Neural cell (in vitro differentiated cells): ENCODE results near the gene DTHD1. TPM values are rescaled to one million over a fixed set of nuclear protein-coding genes. Genes with fewer than 3 reads are reported as not detected.

ENCODE experiments used
- H2AFZ ChIP-seq: fragments of 200-600, 300-800 bp; sonication (generic), shearing (Covaris generic); 2 replicates; pipeline ENCODE4 v1.6.0; 2014; ENCODE audit warnings: low read depth, mild to moderate bottlenecking, antibody characterized with exemption, low read length, moderate library complexity
- H3F3A ChIP-seq: fragments of 200-600 bp; shearing (Covaris generic); 2 replicates; pipeline ENCODE4 v1.6.1; 2016; ENCODE audit warnings: mild to moderate bottlenecking, moderate library complexity, mixed read lengths, antibody characterized with exemption, low read length; ENCODE audit not compliant: insufficient read depth, poor library complexity, severe bottlenecking
- H3K27ac ChIP-seq: fragments of 200-600, 300-800 bp; sonication (generic), shearing (Covaris generic); 2 replicates; pipeline ENCODE4 v1.5.1; 2014; ENCODE audit warnings: mild to moderate bottlenecking, low read length, moderate library complexity
- H3K27me3 ChIP-seq: fragments of 300-800, 200-600 bp; sonication (generic), shearing (Covaris generic); 2 replicates; pipeline ENCODE4 v1.6.0; 2014; ENCODE audit warnings: mild to moderate bottlenecking, low read depth, low read length, moderate library complexity; ENCODE audit not compliant: insufficient read depth
- H3K36me3 ChIP-seq: fragments of 300-800, 200-600 bp; sonication (generic), shearing (Covaris generic); 2 replicates; pipeline ENCODE4 v1.5.1; 2014; ENCODE audit warnings: mild to moderate bottlenecking, antibody characterized with exemption, low read length, moderate library complexity; ENCODE audit not compliant: insufficient read depth
- H3K4me2 ChIP-seq: fragments of 300-800, 200-600 bp; sonication (generic), shearing (Covaris generic); 2 replicates; pipeline ENCODE4 v1.6.0; 2014; ENCODE audit warnings: mild to moderate bottlenecking, low read length
- H3K4me3 ChIP-seq: fragments of 300-800, 200-600 bp; sonication (generic), shearing (Covaris generic); 2 replicates; pipeline ENCODE4 v1.5.1; 2014; ENCODE audit warnings: mild to moderate bottlenecking, low read length, moderate library complexity
- H3K79me2 ChIP-seq: fragments of 200-600 bp; shearing (Covaris generic); replicated peaks from 2 replicates; pipeline ENCODE4 v1.6.0; 2014; ENCODE audit warnings: mild to moderate bottlenecking, low read length, moderate library complexity; ENCODE audit not compliant: insufficient read depth
- H3K9ac ChIP-seq: fragments of 300-800, 200-600 bp; sonication (generic), shearing (Covaris generic); 2 replicates; pipeline ENCODE4 v1.6.1; 2016; ENCODE audit warnings: mild to moderate bottlenecking, low read length, mixed read lengths
- H3K9me2 ChIP-seq: fragments of 200-600 bp; shearing (Covaris generic); 2 replicates; pipeline ENCODE4 v1.6.1; 2016; ENCODE audit warnings: mild to moderate bottlenecking, low read length, mixed read lengths; ENCODE audit not compliant: insufficient read depth
- H3K9me3 ChIP-seq: fragments of 200-600, 300-800 bp; sonication (generic), shearing (Covaris generic); 2 replicates; pipeline ENCODE4 v1.6.1; 2016; ENCODE audit warnings: mild to moderate bottlenecking, mixed run types, low read length, moderate library complexity, mixed read lengths
- H4K20me1 ChIP-seq: fragments of 200-600 bp; shearing (Covaris generic); 2 replicates; pipeline ENCODE4 v1.6.1; 2016; ENCODE audit warnings: mild to moderate bottlenecking, mixed run types; ENCODE audit not compliant: insufficient read depth
- CTCF ChIP-seq: fragments of 450-650 bp; IDR thresholded peaks from 2 replicates; pipeline ENCODE4 v1.5.1; 2014; ENCODE audit warnings: antibody characterized with exemption, mild to moderate bottlenecking, moderate library complexity; ENCODE audit not compliant: poor library complexity, severe bottlenecking
- EP300 ChIP-seq: fragments of 450-650 bp; conservative IDR thresholded peaks from 2 replicates; pipeline ENCODE4 v1.6.1; 2014; ENCODE audit warnings: antibody characterized with exemption, mild to moderate bottlenecking, moderate library complexity; ENCODE audit not compliant: poor library complexity, severe bottlenecking
- EZH2 ChIP-seq: fragments of 200-600, 300-800 bp; shearing (Covaris generic), sonication (generic); IDR thresholded peaks from 2 replicates; pipeline ENCODE4 v1.6.1; 2014; ENCODE audit warnings: antibody characterized with exemption, low read length, borderline replicate concordance, mild to moderate bottlenecking; ENCODE audit not compliant: insufficient read depth, poor library complexity, severe bottlenecking
- MXI1 ChIP-seq: fragments of 450-650 bp; conservative IDR thresholded peaks from 2 replicates; pipeline ENCODE4 v1.6.1; 2014; ENCODE audit warnings: antibody characterized with exemption, mild to moderate bottlenecking; ENCODE audit not compliant: poor library complexity, severe bottlenecking
- POLR2AphosphoS5 ChIP-seq: IDR thresholded peaks from 2 replicates; pipeline ENCODE4 v1.6.1; 2012
- RAD21 ChIP-seq: fragments of 450-650 bp; conservative IDR thresholded peaks from 2 replicates; pipeline ENCODE4 v1.6.1; 2014; ENCODE audit warnings: antibody characterized with exemption, mild to moderate bottlenecking, moderate library complexity
- REST ChIP-seq: IDR thresholded peaks from 2 replicates; pipeline ENCODE4 v1.6.1; 2012; ENCODE audit warnings: borderline replicate concordance
- SMC3 ChIP-seq: fragments of 450-650 bp; conservative IDR thresholded peaks from 2 replicates; pipeline ENCODE4 v1.6.1; 2014; ENCODE audit warnings: antibody characterized with exemption, mild to moderate bottlenecking, moderate library complexity; ENCODE audit not compliant: poor library complexity
- TAF1 ChIP-seq: IDR thresholded peaks from 2 replicates; pipeline ENCODE4 v1.6.1; 2012; ENCODE audit warnings: low read depth
- polyA plus RNA-seq: library from polyadenylated mRNA; depleted of rRNA; stranded (reverse); fragments of >200 nt; gene quantifications from 2 replicates; pipeline ENCODE4 v1.2.3, GENCODE V29; 2014

DTHD1 gene
- polyA plus RNA-seq, 1 donor from 2014 or later, result not detected

- Histone ChIP-seq H3K79me2 (no peaks in the 10 kb centered on the region), H3K4me3 (no peak overlapping the region), H3K27me3 (peaks cover 5% of the 10 kb centered on the region), H3K4me2 (no peak overlapping the region), H3K36me3 (no peaks in the 10 kb centered on the region), H3K9me3 (no peaks in the 10 kb centered on the region), H3K9me2 (no peaks in the 10 kb centered on the region), H3K9ac (no peak overlapping the region), H3F3A (no peaks in the 10 kb centered on the region), H3K27ac (no peak overlapping the region), H2AFZ (no peak overlapping the region), H4K20me1 (no peaks in the 10 kb centered on the region)
- TF ChIP-seq RAD21 (no peak), REST (no peak), TAF1 (no peak), EZH2 (no peak), EP300 (no peak), CTCF (no peak), POLR2AphosphoS5 (no peak), MXI1 (no peak), SMC3 (no peak)
Measured at GRCh38 chr4:36237366-36238313, 43.8 kb upstream of the DTHD1 start.

- Histone ChIP-seq H3K9ac (no peak overlapping the region), H3K27ac (no peak overlapping the region), H3K4me3 (no peak overlapping the region), H4K20me1 (no peaks in the 10 kb centered on the region), H3K27me3 (peaks cover 27% of the 10 kb centered on the region), H3K36me3 (no peaks in the 10 kb centered on the region), H3K4me2 (no peak overlapping the region), H3K9me3 (no peaks in the 10 kb centered on the region), H2AFZ (no peak overlapping the region), H3K79me2 (no peaks in the 10 kb centered on the region), H3K9me2 (no peaks in the 10 kb centered on the region), H3F3A (no peaks in the 10 kb centered on the region)
- TF ChIP-seq EZH2 (no peak), MXI1 (no peak)
Measured at GRCh38 chr4:36241771-36242170, 39.6 kb upstream of the DTHD1 start.
